Spinal cord (tissue), 10 donors: ENCODE data around the gene MVD. TPM values are rescaled to one million over a fixed set of nuclear protein-coding genes. Genes with fewer than 3 reads are reported as not detected.

Experiments used
- DNase-seq, 6 donors: peaks; one replicate each; pipeline versions ENCODE4 v3.0.0 to v3.0.0-alpha.2; 2013 to 2015; ENCODE audit warnings: low spot score in 6 of 6, low read depth in 4 of 6
- H3K27ac ChIP-seq: one replicate; pipeline ENCODE4 v1.5.1; 2013; ENCODE audit warnings: low read depth, low read length, control low read depth
- H3K27me3 ChIP-seq: one replicate; pipeline ENCODE4 v1.6.1; 2013; ENCODE audit warnings: low read length; ENCODE audit not compliant: control insufficient read depth, insufficient read depth
- H3K36me3 ChIP-seq: one replicate; pipeline ENCODE4 v1.6.1; 2013; ENCODE audit warnings: low read length; ENCODE audit not compliant: control insufficient read depth, insufficient read depth
- H3K4me1 ChIP-seq: one replicate; pipeline ENCODE4 v1.6.1; 2013; ENCODE audit warnings: low read length; ENCODE audit not compliant: control insufficient read depth, insufficient read depth
- H3K4me3 ChIP-seq: one replicate; pipeline ENCODE4 v1.5.1; 2013; ENCODE audit warnings: low read depth, low read length, control low read depth
- H3K9me3 ChIP-seq: one replicate; pipeline ENCODE4 v1.6.1; 2013; ENCODE audit warnings: low read length; ENCODE audit not compliant: control insufficient read depth, insufficient read depth
- WGBS: methylation state at CpG from one replicate; pipeline ENCODE4 v1.1.5; 2013; ENCODE audit warnings: missing lambda C conversion rate; ENCODE audit not compliant: insufficient coverage; 5-methylcytosine and 5-hydroxymethylcytosine counted together
- polyA plus RNA-seq, 2 donors: library from polyadenylated mRNA; unstranded; fragments of 120-200 nt; gene quantifications; one replicate each; pipeline ENCODE4 v1.2.1, GENCODE V29; 2013; ENCODE audit not compliant: insufficient read length in 2 of 2
- total RNA-seq, 2 donors: library from RNA; depleted of rRNA in 1 of 2; stranded (reverse); fragments of 120-200 nt in 1 of 2; fragments of >200 nt in 1 of 2; gene quantifications; one replicate each; pipeline versions ENCODE4 v1.2.3 to v1.2.4, GENCODE V29; 2013 to 2014
- donor health status: healthy.

MVD gene
- total and polyA plus RNA-seq, 4 donors: 39.5 to 157 (median 102) TPM

DNA sequence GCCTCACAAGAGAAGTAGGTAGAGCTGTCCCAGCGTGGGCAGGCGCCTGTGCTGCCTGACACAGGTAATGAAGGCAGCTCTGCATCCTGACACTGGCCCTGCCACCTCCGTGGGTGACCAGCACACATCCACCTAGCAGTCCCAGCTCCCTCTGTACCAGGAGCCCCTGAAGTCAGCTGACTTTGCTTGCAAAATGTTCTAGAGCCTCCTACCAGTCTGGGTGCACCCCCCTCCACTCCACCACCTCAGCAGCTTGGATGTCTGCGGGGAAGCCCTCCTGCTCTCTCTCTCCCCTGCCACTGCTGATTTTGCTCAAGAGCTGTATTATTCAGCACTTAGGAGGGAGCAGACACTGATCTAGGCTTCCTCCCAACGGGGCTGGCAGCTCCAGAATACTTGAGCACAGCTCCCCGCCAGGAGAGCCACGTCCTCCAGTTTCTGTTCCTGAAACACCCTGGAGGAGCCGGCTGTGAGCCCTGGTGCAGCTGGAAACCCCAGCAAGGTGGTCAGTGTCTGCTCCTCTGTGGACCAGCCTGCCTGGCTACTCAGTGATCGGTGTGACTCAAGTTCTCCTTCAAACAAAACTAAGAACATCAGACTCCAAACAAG is 42.3 kb upstream of the MVD start:
- peaks cover 63% of the 10 kb centered on the region for H3K4me1 ChIP-seq
- H3K27ac ChIP-seq: peak overlapping the region; percentile 33
- WGBS: 41% methylated on average over 9 of the region's 9 CpGs
- peaks cover 59% of the 10 kb centered on the region for H3K36me3 ChIP-seq
- H3K27me3 ChIP-seq: no peaks in the 10 kb centered on the region
- DNase-seq: peak in 1 of 6 donors; percentile 31
- H3K9me3 ChIP-seq: no peaks in the 10 kb centered on the region
- peak overlapping the region; percentile 36 for H3K4me3 ChIP-seq

DNA sequence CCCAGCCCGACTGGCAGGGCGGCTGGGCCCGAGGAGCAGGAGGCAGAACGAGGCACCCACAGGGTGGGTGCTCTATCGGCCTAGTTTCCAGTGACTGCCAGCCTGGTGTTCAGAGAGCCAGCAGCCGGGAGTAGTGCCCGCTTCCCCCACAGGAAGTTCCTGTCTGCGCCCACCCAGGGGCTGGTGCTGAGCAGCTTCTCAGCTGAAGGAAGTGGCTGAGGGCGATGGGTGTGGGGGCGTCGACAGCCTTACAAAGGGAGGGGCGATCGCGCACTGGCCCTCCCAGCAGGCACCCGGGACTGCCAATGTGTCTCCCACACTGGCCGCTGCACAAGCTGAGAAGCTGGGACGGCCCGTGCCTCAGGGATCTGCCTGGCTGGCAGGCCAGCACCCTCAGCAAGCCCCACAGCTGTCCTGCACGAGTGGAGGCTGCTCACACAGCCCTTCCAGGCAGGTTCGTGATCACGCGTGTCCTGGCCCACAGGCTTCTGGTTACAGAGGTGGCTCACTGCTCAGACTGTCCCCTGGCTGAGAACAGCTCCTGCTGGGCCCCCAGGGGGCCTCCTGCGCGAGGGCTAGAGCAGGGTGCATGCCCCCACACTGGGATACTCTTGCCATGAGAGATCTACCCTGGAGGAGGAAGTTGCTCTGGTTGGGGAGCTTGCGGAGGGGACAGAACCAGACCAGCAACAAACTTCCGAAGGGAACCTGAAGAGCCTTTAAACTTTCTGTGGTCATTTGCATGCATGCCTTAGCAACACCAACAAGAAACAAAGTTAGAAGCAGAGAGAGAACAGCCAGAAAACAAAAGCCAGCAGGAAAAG is 40.8 kb upstream of the MVD start:
- no peak for DNase-seq
- H3K36me3 ChIP-seq: peaks cover 59% of the 10 kb centered on the region
- WGBS: 86% methylated on average over 25 of the region's 26 CpGs
- H3K27me3 ChIP-seq: no peaks in the 10 kb centered on the region
- no peaks in the 10 kb centered on the region for H3K9me3 ChIP-seq
- H3K4me3 ChIP-seq: no peak overlapping the region
- H3K27ac ChIP-seq: peak overlapping the region; percentile 15
- H3K4me1 ChIP-seq: peaks cover 63% of the 10 kb centered on the region

DNA sequence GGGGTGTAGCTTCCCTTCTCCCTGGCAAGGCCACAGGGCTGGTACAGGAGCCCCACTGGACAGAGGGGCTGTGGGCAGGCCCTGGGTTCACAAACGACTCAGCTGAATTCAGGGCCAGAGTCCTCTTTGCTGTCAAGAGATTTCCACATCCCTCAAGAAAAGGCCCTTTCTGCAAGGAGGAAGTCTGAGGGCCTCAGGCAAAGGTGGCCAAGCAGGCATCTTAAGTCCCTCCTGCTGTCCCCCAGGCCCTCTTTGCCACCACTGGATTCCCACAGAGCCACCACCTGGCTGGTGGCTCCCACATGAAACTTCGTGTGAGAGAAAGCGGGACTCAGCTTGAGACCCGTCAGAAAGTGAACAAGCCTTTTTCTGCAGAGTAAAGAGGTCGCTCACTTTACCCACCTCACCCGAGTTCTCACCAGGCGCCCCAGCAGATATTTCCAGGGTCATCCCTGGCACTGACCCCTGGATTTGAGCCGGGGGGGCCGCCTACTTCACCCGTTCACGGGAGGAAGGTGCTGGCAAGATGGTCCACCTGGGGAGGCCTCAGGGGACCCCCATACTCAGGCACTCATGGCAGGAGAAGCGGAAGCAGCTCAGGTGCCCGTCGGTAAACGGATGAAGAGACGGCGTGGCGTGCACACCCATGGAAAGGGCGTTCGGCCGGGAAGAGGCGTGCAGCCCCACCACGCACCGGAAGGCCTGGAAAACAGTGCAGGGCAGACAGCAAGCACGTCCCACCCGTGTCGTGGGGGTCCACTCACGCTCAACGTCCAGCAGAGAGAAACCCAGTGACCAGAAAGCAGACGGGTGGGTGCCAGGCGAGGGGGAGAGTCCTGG is 39.7 kb upstream of the MVD start:
- DNase-seq: no peak
- Histone ChIP-seq H3K4me1 (peaks cover 55% of the 10 kb centered on the region), H3K27ac (no peak overlapping the region), H3K4me3 (no peak overlapping the region), H3K9me3 (no peaks in the 10 kb centered on the region), H3K36me3 (peaks cover 64% of the 10 kb centered on the region), H3K27me3 (no peaks in the 10 kb centered on the region)
- WGBS: 88% methylated on average over 31 of the region's 31 CpGs

DNA sequence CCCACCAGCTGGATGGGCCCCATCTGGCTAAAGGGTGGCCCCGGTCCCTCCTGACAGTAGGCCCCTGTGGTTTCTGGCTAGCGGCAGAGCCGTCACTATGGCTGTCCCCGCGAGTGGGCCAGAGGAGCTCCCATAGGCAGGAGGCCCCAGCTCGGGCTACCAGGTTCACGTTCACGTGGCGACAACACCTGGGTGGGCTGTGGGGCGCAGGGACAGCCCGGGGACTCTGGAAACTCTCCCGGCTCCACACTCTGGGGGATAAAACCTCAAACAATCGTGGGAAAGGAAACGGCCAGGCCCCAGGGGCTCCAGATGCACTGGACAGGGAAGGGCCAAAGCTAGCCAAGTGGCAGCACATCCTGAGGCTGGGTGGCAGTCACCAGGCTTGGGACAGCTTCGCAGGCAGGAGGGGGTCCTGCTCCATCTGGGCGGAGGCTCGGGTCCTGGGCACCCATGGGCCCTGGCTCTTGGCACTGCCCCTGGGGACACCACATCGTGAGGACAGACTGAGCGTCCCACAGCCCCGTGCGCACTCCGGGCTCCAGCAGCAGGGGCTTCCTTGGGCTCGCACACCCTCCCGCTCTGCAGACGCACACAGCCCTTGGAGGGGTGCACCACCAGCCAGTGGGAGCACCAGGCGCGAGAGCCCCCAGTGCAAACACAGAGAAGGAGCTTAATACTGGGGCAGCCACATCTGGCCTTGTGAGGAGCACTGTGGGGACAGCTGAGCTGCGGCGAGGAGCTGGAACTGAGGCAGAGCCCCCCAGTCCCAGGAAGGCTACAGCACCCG is 38.9 kb upstream of the MVD start:
- DNase-seq: no peak
- H3K4me3 ChIP-seq: no peak overlapping the region
- peaks cover 48% of the 10 kb centered on the region for H3K4me1 ChIP-seq

DNA sequence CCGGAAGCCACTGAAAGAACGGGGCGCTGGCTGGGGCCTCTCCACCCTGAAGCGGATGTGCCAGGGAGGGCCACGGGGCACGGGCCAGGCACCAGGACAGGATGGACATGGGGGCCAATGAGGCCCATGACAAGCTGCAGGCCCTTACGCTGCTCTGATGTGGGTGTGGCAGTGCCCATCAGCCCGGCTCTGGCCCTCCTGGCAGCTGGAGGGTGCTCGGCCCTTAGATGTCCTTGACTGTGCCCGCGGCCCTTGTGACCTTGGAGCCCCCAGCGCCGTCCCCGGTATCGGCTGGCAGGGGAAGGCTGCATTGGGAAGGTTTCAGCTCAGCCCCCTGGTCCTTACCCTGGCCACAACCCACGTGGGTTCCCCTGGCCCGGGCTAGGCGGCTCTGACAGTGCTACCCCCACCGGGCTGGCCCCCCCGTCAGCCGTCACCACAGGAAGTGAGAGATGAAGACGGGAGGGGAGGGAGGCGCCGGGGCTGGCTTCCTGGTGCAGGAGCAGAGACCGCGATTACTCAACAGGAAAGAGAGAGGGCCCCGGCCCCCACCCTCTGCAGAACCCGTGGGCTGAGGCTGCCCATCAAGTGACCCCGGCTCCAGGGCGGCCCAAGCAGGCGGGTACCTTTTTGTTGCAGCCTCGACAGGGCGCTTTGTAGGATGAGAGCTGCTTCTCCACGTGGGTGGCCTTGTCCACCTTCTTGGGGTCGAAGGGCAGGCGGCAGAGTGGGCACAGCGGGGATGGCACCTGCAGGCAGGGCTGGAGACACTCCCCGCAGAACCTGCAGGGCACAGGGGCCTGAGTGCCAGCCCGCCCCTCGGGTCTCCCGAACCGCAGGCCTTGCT is 38.0 kb upstream of the MVD start:
- H3K27me3 ChIP-seq: no peaks in the 10 kb centered on the region
- WGBS: 81% methylated on average over 42 of the region's 42 CpGs
- H3K4me1 ChIP-seq: peaks cover 46% of the 10 kb centered on the region
- no peak overlapping the region for H3K27ac ChIP-seq
- H3K4me3 ChIP-seq: no peak overlapping the region
- H3K36me3 ChIP-seq: peaks cover 81% of the 10 kb centered on the region
- DNase-seq: peak in 1 of 6 donors; percentile 41
- no peaks in the 10 kb centered on the region for H3K9me3 ChIP-seq

More for the DNA sequence above, 38.9 kb upstream of the MVD start:
- H3K27me3 ChIP-seq: no peaks in the 10 kb centered on the region
- 86% methylated on average over 28 of the region's 30 CpGs for WGBS
- no peak overlapping the region for H3K27ac ChIP-seq
- peaks cover 72% of the 10 kb centered on the region for H3K36me3 ChIP-seq
- no peaks in the 10 kb centered on the region for H3K9me3 ChIP-seq

DNA sequence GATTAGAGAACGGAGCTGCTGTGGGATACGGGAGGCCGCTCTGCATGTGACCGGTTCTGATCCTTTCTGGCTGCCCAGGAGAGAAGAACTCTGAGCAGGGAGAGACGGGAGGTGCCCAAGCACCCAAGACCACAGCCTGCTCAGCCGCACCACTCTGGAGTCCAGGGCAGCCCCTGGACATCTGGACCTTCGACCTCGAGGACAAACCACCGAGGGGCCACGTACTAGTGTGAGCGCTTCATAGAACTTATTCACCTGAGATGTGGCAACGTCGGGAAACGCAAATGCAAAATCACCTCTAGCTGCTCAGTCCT is 37.4 kb upstream of the MVD start:
- 95% methylated on average over 14 of the region's 14 CpGs for WGBS
- no peak for DNase-seq
- no peaks in the 10 kb centered on the region for H3K9me3 ChIP-seq
- no peaks in the 10 kb centered on the region for H3K27me3 ChIP-seq
- H3K4me1 ChIP-seq: peaks cover 42% of the 10 kb centered on the region
- peaks cover 87% of the 10 kb centered on the region for H3K36me3 ChIP-seq
- no peak overlapping the region for H3K27ac ChIP-seq
- H3K4me3 ChIP-seq: no peak overlapping the region

DNA sequence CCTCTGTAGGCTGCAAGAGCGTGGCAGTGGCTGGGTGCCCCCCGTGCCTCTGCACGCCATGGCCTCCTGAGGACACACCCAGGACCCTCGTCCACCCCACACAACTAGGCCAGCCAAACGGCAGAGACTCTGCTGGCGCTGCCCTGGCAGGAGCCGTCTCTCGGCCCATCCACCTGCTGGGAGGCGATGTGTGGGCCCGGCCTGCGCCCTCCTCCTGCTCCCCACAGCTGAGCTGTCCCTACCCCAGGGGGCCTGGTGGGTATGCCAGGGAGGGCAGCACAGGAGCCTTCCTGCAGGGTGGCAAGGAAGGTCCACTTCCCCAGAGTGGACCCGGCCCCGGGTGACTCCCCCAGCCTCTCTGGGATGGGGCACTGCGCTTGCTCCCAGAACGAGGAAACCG is 36.3 kb upstream of the MVD start:
- peaks cover 31% of the 10 kb centered on the region for H3K4me1 ChIP-seq
- no peak overlapping the region for H3K4me3 ChIP-seq
- no peak overlapping the region for H3K27ac ChIP-seq
- no peak for DNase-seq
- no peaks in the 10 kb centered on the region for H3K27me3 ChIP-seq
- WGBS: 91% methylated on average over 16 of the region's 16 CpGs
- H3K36me3 ChIP-seq: peaks cover 98% of the 10 kb centered on the region
- no peaks in the 10 kb centered on the region for H3K9me3 ChIP-seq

DNA sequence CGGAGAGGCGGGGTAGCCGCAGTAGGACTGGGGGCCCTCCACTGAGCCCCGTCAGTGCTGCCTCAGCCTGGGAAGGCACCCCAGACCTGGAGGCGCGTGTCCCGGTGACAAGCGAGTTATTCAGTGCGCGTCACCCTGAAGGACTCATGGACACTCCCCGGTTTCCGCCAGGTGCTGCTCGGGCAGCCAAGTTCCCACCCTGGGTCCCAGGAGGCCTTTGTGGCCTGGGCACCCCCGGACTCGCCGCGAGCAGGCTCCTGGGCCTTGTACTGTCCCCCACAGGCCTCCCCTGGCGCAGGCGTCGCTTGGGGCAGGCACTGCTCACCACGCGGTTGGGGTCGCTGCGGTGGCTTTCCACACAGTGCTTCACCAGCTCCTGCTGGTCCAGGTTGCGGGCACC is 35.8 kb upstream of the MVD start:
- Histone ChIP-seq H3K4me3 (no peak overlapping the region), H3K9me3 (no peaks in the 10 kb centered on the region), H3K27ac (no peak overlapping the region), H3K27me3 (no peaks in the 10 kb centered on the region), H3K4me1 (peaks cover 27% of the 10 kb centered on the region), H3K36me3 (peaks cover 95% of the 10 kb centered on the region)
- DNase-seq: no peak
- WGBS: 96% methylated on average over 25 of the region's 25 CpGs
